Esophagus squamous epithelium (tissue), 5 donors: ENCODE measurements around the gene FBXL7. TPM values are rescaled to one million over a fixed set of nuclear protein-coding genes. Genes with fewer than 3 reads are reported as not detected.

Experiments
- DNase-seq: peaks from one replicate; lab custom pipeline; 2025; lab: John Stamatoyannopoulos, UW
- H3K27ac ChIP-seq, 4 donors: fragments of 200-600 bp; sonication (generic); one replicate each; pipeline ENCODE4 v1.5.1; 2016 to 2019; ENCODE audit warnings: mild to moderate bottlenecking in 1 of 4
- H3K27me3 ChIP-seq, 4 donors: fragments of 200-600 bp; sonication (generic); 1 replicate in 3 of 4; 2 replicates in 1 of 4; pipeline versions ENCODE4 v1.5.1 to v1.6.0; 2017 to 2021; ENCODE audit warnings: antibody characterized with exemption in 1 of 4
- H3K36me3 ChIP-seq, 3 donors: fragments of 200-600 bp; sonication (generic); one replicate each; pipeline ENCODE4 v1.5.1; 2016 to 2019
- H3K4me1 ChIP-seq, 3 donors: fragments of 200-600 bp; sonication (generic); one replicate each; pipeline ENCODE4 v1.5.1; 2017 to 2019
- H3K4me3 ChIP-seq, 4 donors: fragments of 200-600 bp; sonication (generic); 1 replicate in 3 of 4; 2 replicates in 1 of 4; pipeline ENCODE4 v1.5.1; 2016 to 2019; ENCODE audit warnings: mild to moderate bottlenecking in 2 of 4, moderate library complexity in 1 of 4
- H3K9me3 ChIP-seq, 3 donors: fragments of 200-600 bp; sonication (generic); one replicate each; pipeline ENCODE4 v1.5.1; 2016 to 2019
- CTCF ChIP-seq, 6 experiments: fragments of 450-650 bp in 4 of 6; fragments of 200-600 bp in 2 of 6; sonication (generic) in 2 of 6; IDR thresholded peaks; one replicate each; pipeline ENCODE4 v1.5.1; 2016 to 2019; ENCODE audit warnings: antibody characterized with exemption in 6 of 6, mild to moderate bottlenecking in 4 of 6, moderate library complexity in 4 of 6
- POLR2A ChIP-seq, 4 donors: fragments of 450-650 bp; IDR thresholded peaks; one replicate each; pipeline ENCODE4 v1.6.1; 2017; ENCODE audit warnings: antibody characterized with exemption in 4 of 4, mild to moderate bottlenecking in 4 of 4, moderate library complexity in 3 of 4
- WGBS, 2 donors: methylation state at CpG; one replicate each; pipeline ENCODE4 v1.1.5; 2018; 5-methylcytosine and 5-hydroxymethylcytosine counted together
- intact Hi-C: fragments of 100-400 bp; cut with DNase I; formaldehyde crosslinking; loops from one replicate; pipeline ENCODE4 v1.15.0; 2022
- total RNA-seq, 4 donors: library from RNA; depleted of rRNA; stranded (reverse); fragments of >200 nt; gene quantifications; one replicate each; pipeline ENCODE4 v1.1.0, GENCODE V29; 2016
- donor health status: DM: yes; HTN: yes; CAD: no.

FBXL7 gene
- total RNA-seq, 4 donors from 2014 or later = 0.68 to 15.1 (median 2.8) TPM

GRCh38 chr5:15711892-15712291, 211.9 kb downstream of the FBXL7 start:
- H3K27ac ChIP-seq = no peak overlapping the region
- H3K27me3 ChIP-seq = no peaks in the 10 kb centered on the region
- WGBS, 2 donors = 78 to 79% methylated on average over 2 of the region's 2 CpGs
- H3K36me3 ChIP-seq = no peaks in the 10 kb centered on the region
- peaks cover 0 to 7% (median 0%) of the 10 kb centered on the region in 3 donors for H3K4me1 ChIP-seq
- DNase-seq = no peak
- intact Hi-C loops = no loop called here
- no peaks in the 10 kb centered on the region for H3K9me3 ChIP-seq
- H3K4me3 ChIP-seq = no peak overlapping the region
- TF ChIP-seq POLR2A (IDR thresholded peaks at IDR 0.05) = no peak
- TF ChIP-seq CTCF (IDR thresholded peaks at IDR 0.05) = no peak

- TF ChIP-seq POLR2A (IDR thresholded peaks at IDR 0.05) = no peak
- no peak for TF ChIP-seq CTCF (IDR thresholded peaks at IDR 0.05)
- DNase-seq = no peak
- WGBS, 2 donors = 65 to 72% methylated on average over 2 of the region's 2 CpGs
- no peaks in the 10 kb centered on the region for H3K27me3 ChIP-seq
- no peak overlapping the region for H3K27ac ChIP-seq
- no peaks in the 10 kb centered on the region for H3K9me3 ChIP-seq
- intact Hi-C loops = no loop called here
- no peaks in the 10 kb centered on the region for H3K36me3 ChIP-seq
- H3K4me1 ChIP-seq = peaks cover 0 to 29% (median 0%) of the 10 kb centered on the region in 3 donors
- no peak overlapping the region for H3K4me3 ChIP-seq
Measured at GRCh38 chr5:15715535-15715934, 215.6 kb downstream of the FBXL7 start.

GRCh38 chr5:15715967-15716366, 216.0 kb downstream of the FBXL7 start:
- Histone ChIP-seq H3K4me3 (no peak overlapping the region), H3K4me1 (peaks cover 0 to 29% (median 0%) of the 10 kb centered on the region in 3 donors), H3K27me3 (no peaks in the 10 kb centered on the region), H3K27ac (no peak overlapping the region), H3K9me3 (no peaks in the 10 kb centered on the region), H3K36me3 (no peaks in the 10 kb centered on the region)
- no peak for DNase-seq
- 35 to 45% methylated on average over 5 of the region's 5 CpGs for WGBS, 2 donors
- intact Hi-C loops = no loop called here
- TF ChIP-seq POLR2A (IDR thresholded peaks at IDR 0.05) (no peak), CTCF (IDR thresholded peaks at IDR 0.05) (no peak)

- H3K4me1 ChIP-seq = peaks cover 0 to 29% (median 0%) of the 10 kb centered on the region in 3 donors
- intact Hi-C loops = no loop called here
Measured at GRCh38 chr5:15717001-15717400, 217.0 kb downstream of the FBXL7 start.

More at GRCh38 chr5:15717001-15717400, 217.0 kb downstream of the FBXL7 start:
- DNase-seq = no peak
- H3K36me3 ChIP-seq = no peaks in the 10 kb centered on the region
- H3K9me3 ChIP-seq = no peaks in the 10 kb centered on the region
- H3K27ac ChIP-seq = no peak overlapping the region
- H3K27me3 ChIP-seq = no peaks in the 10 kb centered on the region
- WGBS, 2 donors = 63 to 75% methylated on average over 4 of the region's 4 CpGs
- TF ChIP-seq POLR2A (IDR thresholded peaks at IDR 0.05) (no peak), CTCF (IDR thresholded peaks at IDR 0.05) (no peak)
- H3K4me3 ChIP-seq = no peak overlapping the region
